ENCODE data around the gene DDX54. TPM values are rescaled to one million over a fixed set of nuclear protein-coding genes. Genes with fewer than 3 reads are reported as not detected.

Gene DDX54
- total and polyA plus RNA-seq, 2 experiments from 2014 or later: 28.1 to 44.5 TPM

GRCh38 chr12:113138826-113139225, 46.5 kb downstream of the DDX54 start:
- Histone ChIP-seq H3K27ac (no peak overlapping the region), H3K27me3 (replicated peaks; ENCODE audit: insufficient read depth) (peaks cover 22% of the 10 kb centered on the region), H3F3A (ENCODE audit: insufficient read depth) (no peaks in the 10 kb centered on the region), H4K20me1 (ENCODE audit: insufficient read depth) (no peaks in the 10 kb centered on the region), H3K9me2 (ENCODE audit: insufficient read depth) (no peaks in the 10 kb centered on the region), H3K79me2 (ENCODE audit: insufficient read depth) (no peaks in the 10 kb centered on the region), H3K36me3 (ENCODE audit: low read depth) (no peaks in the 10 kb centered on the region), H3K4me1 (ENCODE audit: insufficient read depth) (no peaks in the 10 kb centered on the region), H3K4me3 (no peak overlapping the region), H3K4me2 (ENCODE audit: unreplicated experiment) (no peak overlapping the region), H2AFZ (no peak overlapping the region), H3K9me3 (ENCODE audit: low read depth) (no peaks in the 10 kb centered on the region), H3K9ac (no peak overlapping the region)
- TF ChIP-seq EZH2phosphoT487 (IDR thresholded peaks at IDR 0.05; ENCODE audit: insufficient read depth, low read depth): no peak
- in situ Hi-C loops (cut with MboI): no loop called here
- no peak for DNase-seq
- 28 to 55% methylated on average over 3 of the region's 3 CpGs for WGBS, 2 experiments (ENCODE audit: low coverage in 1 of 2, low lambda C conversion rate in 2 of 2, missing lambda C conversion rate in 2 of 2)

- no peak for DNase-seq
- Histone ChIP-seq H3K4me3 (no peak overlapping the region), H3K27me3 (replicated peaks; ENCODE audit: insufficient read depth) (peaks cover 22% of the 10 kb centered on the region), H3K4me1 (ENCODE audit: insufficient read depth) (no peaks in the 10 kb centered on the region), H4K20me1 (ENCODE audit: insufficient read depth) (no peaks in the 10 kb centered on the region), H3K4me2 (ENCODE audit: unreplicated experiment) (no peak overlapping the region), H2AFZ (no peak overlapping the region), H3K36me3 (ENCODE audit: low read depth) (no peaks in the 10 kb centered on the region), H3K9ac (no peak overlapping the region), H3K27ac (no peak overlapping the region), H3K9me2 (ENCODE audit: insufficient read depth) (no peaks in the 10 kb centered on the region), H3K9me3 (ENCODE audit: low read depth) (no peaks in the 10 kb centered on the region), H3K79me2 (ENCODE audit: insufficient read depth) (no peaks in the 10 kb centered on the region), H3F3A (ENCODE audit: insufficient read depth) (no peaks in the 10 kb centered on the region)
- in situ Hi-C loops (cut with MboI): no loop called here
- WGBS, 2 experiments (ENCODE audit: low coverage in 1 of 2, low lambda C conversion rate in 2 of 2, missing lambda C conversion rate in 2 of 2): 71 to 76% methylated on average over 12 of the region's 12 CpGs
- TF ChIP-seq EZH2phosphoT487 (IDR thresholded peaks at IDR 0.05; ENCODE audit: insufficient read depth, low read depth) (no peak), EZH2 (IDR thresholded peaks at IDR 0.05; ENCODE audit: insufficient read depth, poor library complexity, severe bottlenecking) (no peak)
Measured at GRCh38 chr12:113137861-113138783, 47.2 kb downstream of the DDX54 start.

GRCh38 chr12:113136990-113137511, 48.2 kb downstream of the DDX54 start:
- no peak for DNase-seq
- 64 to 72% methylated on average over 6 of the region's 6 CpGs for WGBS, 2 experiments (ENCODE audit: low coverage in 1 of 2, low lambda C conversion rate in 2 of 2, missing lambda C conversion rate in 2 of 2)
- TF ChIP-seq EZH2phosphoT487 (IDR thresholded peaks at IDR 0.05; ENCODE audit: insufficient read depth, low read depth): no peak
- TF ChIP-seq EZH2 (IDR thresholded peaks at IDR 0.05; ENCODE audit: insufficient read depth, poor library complexity, severe bottlenecking): no peak
- Histone ChIP-seq H3K27ac (no peak overlapping the region), H3K27me3 (replicated peaks; ENCODE audit: insufficient read depth) (peaks cover 22% of the 10 kb centered on the region), H3K9me3 (ENCODE audit: low read depth) (no peaks in the 10 kb centered on the region), H3K9me2 (ENCODE audit: insufficient read depth) (no peaks in the 10 kb centered on the region), H3K79me2 (ENCODE audit: insufficient read depth) (no peaks in the 10 kb centered on the region), H3K9ac (no peak overlapping the region), H3K4me2 (ENCODE audit: unreplicated experiment) (no peak overlapping the region), H2AFZ (no peak overlapping the region), H3K4me1 (ENCODE audit: insufficient read depth) (no peaks in the 10 kb centered on the region), H3F3A (ENCODE audit: insufficient read depth) (no peaks in the 10 kb centered on the region), H3K4me3 (no peak overlapping the region), H4K20me1 (ENCODE audit: insufficient read depth) (no peaks in the 10 kb centered on the region), H3K36me3 (ENCODE audit: low read depth) (no peaks in the 10 kb centered on the region)
- in situ Hi-C loops (cut with MboI): no loop called here

GRCh38 chr12:113136128-113136989, 48.9 kb downstream of the DDX54 start:
- no peaks in the 10 kb centered on the region for H3F3A ChIP-seq (ENCODE audit: insufficient read depth)
- no peak overlapping the region for H3K4me2 ChIP-seq (ENCODE audit: unreplicated experiment)
- H3K4me3 ChIP-seq: no peak overlapping the region
- no peaks in the 10 kb centered on the region for H3K79me2 ChIP-seq (ENCODE audit: insufficient read depth)
- no peak overlapping the region for H3K27ac ChIP-seq
- in situ Hi-C loops (cut with MboI): no loop called here
- DNase-seq: no peak
- H3K27me3 ChIP-seq (replicated peaks; ENCODE audit: insufficient read depth): peaks cover 22% of the 10 kb centered on the region
- 23 to 27% methylated on average over 20 to 21 of the region's 21 CpGs for WGBS, 2 experiments (ENCODE audit: low coverage in 1 of 2, low lambda C conversion rate in 2 of 2, missing lambda C conversion rate in 2 of 2)
- H3K4me1 ChIP-seq (ENCODE audit: insufficient read depth): no peaks in the 10 kb centered on the region
- no peaks in the 10 kb centered on the region for H3K9me2 ChIP-seq (ENCODE audit: insufficient read depth)
- H3K36me3 ChIP-seq (ENCODE audit: low read depth): no peaks in the 10 kb centered on the region
- H3K9ac ChIP-seq: no peak overlapping the region
- no peaks in the 10 kb centered on the region for H4K20me1 ChIP-seq (ENCODE audit: insufficient read depth)
- no peak for TF ChIP-seq EZH2phosphoT487 (IDR thresholded peaks at IDR 0.05; ENCODE audit: insufficient read depth, low read depth)
- TF ChIP-seq EZH2 (IDR thresholded peaks at IDR 0.05; ENCODE audit: insufficient read depth, poor library complexity, severe bottlenecking): no peak
- no peak overlapping the region for H2AFZ ChIP-seq
- H3K9me3 ChIP-seq (ENCODE audit: low read depth): no peaks in the 10 kb centered on the region
